ENCODE measurements around the gene MLST8.

DNA sequence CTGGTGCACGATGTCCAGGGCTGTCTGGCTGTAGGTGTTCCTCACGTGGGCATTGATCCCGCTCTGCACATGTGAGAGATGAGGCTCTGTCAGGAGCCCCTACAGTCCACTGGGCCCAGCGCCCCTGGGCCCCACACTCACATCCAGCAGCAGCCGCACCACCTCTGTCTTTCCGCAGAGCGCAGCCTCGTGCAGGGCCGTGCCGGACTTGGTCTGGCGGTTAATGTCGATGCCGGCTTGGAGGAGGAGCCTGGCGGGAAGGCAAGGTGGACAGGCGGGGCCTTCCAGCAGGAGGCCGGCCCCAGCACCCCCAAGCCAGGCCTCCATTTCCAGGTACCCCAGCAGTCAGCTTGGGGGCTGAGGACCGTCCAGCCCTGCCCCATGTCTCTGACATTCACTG is 18.0 kb upstream of the MLST8 start:
- TF ChIP-seq, protein P1, sequence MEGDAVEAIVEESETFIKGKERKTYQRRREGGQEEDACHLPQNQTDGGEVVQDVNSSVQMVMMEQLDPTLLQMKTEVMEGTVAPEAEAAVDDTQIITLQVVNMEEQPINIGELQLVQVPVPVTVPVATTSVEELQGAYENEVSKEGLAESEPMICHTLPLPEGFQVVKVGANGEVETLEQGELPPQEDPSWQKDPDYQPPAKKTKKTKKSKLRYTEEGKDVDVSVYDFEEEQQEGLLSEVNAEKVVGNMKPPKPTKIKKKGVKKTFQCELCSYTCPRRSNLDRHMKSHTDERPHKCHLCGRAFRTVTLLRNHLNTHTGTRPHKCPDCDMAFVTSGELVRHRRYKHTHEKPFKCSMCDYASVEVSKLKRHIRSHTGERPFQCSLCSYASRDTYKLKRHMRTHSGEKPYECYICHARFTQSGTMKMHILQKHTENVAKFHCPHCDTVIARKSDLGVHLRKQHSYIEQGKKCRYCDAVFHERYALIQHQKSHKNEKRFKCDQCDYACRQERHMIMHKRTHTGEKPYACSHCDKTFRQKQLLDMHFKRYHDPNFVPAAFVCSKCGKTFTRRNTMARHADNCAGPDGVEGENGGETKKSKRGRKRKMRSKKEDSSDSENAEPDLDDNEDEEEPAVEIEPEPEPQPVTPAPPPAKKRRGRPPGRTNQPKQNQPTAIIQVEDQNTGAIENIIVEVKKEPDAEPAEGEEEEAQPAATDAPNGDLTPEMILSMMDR (IDR thresholded peaks at IDR 0.05) = no peak
- no peak for TF ChIP-seq EZH2 (IDR thresholded peaks at IDR 0.05; ENCODE audit: borderline replicate concordance, insufficient read depth, low read depth, low read length, poor library complexity, severe bottlenecking)

All from B cell (primary cell).